Anterior cingulate cortex (tissue), 58 donors: ENCODE data around the gene DMRTA2.
"Not testable (repeated sequence)": the region's sequence is repeated elsewhere in the genome, so short reads cannot be mapped to it uniquely, and the experiment has no call there.

Experiments used
- DNase-seq, 58 donors: peaks; one replicate each; lab custom pipeline; 2025; lab: John Stamatoyannopoulos, UW

DMRTA2 gene

GRCh38 chr1:50393522-50394120, 29.6 kb downstream of the DMRTA2 start:
- no peak for DNase-seq

GRCh38 chr1:50381551-50381950, 41.7 kb downstream of the DMRTA2 start:
- DNase-seq = not testable (repeated sequence)

GRCh38 chr1:50378770-50379169, 44.5 kb downstream of the DMRTA2 start:
- no peak for DNase-seq

- DNase-seq = no peak
Measured at GRCh38 chr1:50373532-50373931, 49.7 kb downstream of the DMRTA2 start.

GRCh38 chr1:50371749-50372148, 51.5 kb downstream of the DMRTA2 start:
- DNase-seq = no peak

GRCh38 chr1:50369830-50370229, 53.4 kb downstream of the DMRTA2 start:
- no peak for DNase-seq

GRCh38 chr1:50369008-50369634, 54.1 kb downstream of the DMRTA2 start:
- DNase-seq = no peak

- peak in 28 of 58 donors; percentile 2 to 52 (median 11) for DNase-seq
Measured at GRCh38 chr1:50368179-50369007, 54.9 kb downstream of the DMRTA2 start.
